ENCODE results near the gene PLPP3.
A peak's percentile ranks its signal among the peaks of the same experiment; 100 is the strongest.
"Not testable (repeated sequence)": the region's sequence is repeated elsewhere in the genome, so short reads cannot be mapped to it uniquely, and the experiment has no call there.

Gene PLPP3

GRCh38 chr1:56578963-56579875 is at the start of gene PLPP3:
TSS of gene PLPP3 (minus strand) at chr1:56579563. CDS start at chr1:56579016, 547 bp downstream.
- peak; percentile 87 for DNase-seq (ENCODE audit: low read depth)
- peak; percentile 47 for TF ChIP-seq CTCF (IDR thresholded peaks at IDR 0.05; ENCODE audit: insufficient read depth, low read depth, low read length, missing control alignments)
- peak within 1 kb of the TSS; percentile 63 for H3K4me3 ChIP-seq (ENCODE audit: low read length)

DNA sequence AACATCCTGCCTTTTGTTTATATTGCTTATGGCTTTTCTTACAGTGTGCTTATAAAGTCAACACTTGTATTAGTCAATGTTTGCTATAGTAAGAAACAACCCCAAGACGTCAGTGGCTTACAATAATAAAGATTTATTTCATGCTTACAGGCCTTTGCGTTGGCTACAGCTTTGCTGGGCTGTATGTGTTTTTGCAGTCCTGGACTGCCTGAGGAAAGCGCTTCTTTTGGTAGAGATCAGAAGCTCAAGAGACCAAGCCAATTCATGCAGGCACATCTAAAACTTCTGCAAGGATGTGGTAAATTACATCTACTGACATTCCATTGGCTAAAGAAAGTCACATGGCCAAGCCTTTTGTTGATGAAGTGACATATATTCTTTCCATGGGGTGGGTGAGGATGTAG is 48.3 kb upstream of the PLPP3 start:
- DNase-seq (ENCODE audit: low read depth), result no peak
- no peak for TF ChIP-seq CTCF (IDR thresholded peaks at IDR 0.05; ENCODE audit: insufficient read depth, low read depth, low read length, missing control alignments)
- H3K4me3 ChIP-seq (ENCODE audit: low read length), result no peak overlapping the region

- TF ChIP-seq CTCF (IDR thresholded peaks at IDR 0.05; ENCODE audit: insufficient read depth, low read depth, low read length, missing control alignments), result no peak
- DNase-seq (ENCODE audit: low read depth), result no peak
- no peak overlapping the region for H3K4me3 ChIP-seq (ENCODE audit: low read length)
Observed at GRCh38 chr1:56627019-56627635, 47.8 kb upstream of the PLPP3 start.

- no peak for TF ChIP-seq CTCF (IDR thresholded peaks at IDR 0.05; ENCODE audit: insufficient read depth, low read depth, low read length, missing control alignments)
- H3K4me3 ChIP-seq (ENCODE audit: low read length), result no peak overlapping the region
- no peak for DNase-seq (ENCODE audit: low read depth)
Observed at GRCh38 chr1:56626546-56626945, 47.2 kb upstream of the PLPP3 start.

DNA sequence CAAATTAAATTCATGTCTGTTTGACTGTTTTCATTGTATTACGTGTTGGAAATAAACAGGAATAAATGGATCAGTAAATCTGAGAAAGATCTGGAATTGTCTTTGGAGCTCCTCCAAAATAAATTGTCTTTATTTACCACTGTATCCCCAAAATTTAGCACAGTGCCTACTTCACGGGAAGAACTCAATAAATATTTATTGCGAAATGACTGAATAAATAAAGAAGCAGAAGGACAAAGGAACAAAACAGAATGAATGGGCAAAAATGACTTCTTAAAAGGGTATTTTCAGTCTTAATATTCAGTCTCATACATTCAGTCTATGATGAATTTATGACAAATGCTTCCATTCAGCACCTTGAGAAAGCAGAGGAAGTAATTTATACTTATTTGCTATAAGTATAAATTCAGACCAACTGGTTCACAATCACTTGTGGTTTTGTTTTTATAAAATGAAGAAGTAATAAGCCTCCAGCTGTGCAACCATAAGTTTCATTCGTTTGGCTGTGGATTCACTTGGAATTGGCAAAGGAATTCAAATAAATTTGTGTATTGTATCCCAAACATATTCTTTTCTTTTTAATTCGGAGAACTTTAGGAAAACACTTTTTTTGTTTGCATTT is 46.6 kb upstream of the PLPP3 start:
- DNase-seq (ENCODE audit: low read depth), result no peak
- no peak for TF ChIP-seq CTCF (IDR thresholded peaks at IDR 0.05; ENCODE audit: insufficient read depth, low read depth, low read length, missing control alignments)
- H3K4me3 ChIP-seq (ENCODE audit: low read length), result no peak overlapping the region

DNA sequence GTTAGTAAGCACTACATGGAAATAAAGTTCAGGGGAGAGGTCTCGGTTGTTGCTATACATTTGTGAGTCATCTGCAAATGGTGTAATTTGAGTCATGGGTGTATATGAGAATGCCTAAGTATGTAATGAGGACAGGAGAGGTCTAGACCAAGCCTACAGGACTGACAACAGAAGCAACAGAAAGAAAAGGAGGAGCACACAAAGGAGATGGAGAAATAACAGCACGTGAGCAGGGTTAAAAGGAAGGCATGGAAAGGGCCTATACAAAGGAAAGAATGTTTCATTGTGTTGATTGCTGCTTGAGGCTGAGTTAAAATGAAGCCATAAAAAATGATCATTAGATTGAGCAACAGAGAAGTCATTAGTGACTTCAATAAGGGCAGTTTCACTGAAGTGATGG is 37.8 kb upstream of the PLPP3 start:
- TF ChIP-seq CTCF (IDR thresholded peaks at IDR 0.05; ENCODE audit: insufficient read depth, low read depth, low read length, missing control alignments), result no peak
- DNase-seq (ENCODE audit: low read depth), result peak; percentile 74
- no peak overlapping the region for H3K4me3 ChIP-seq (ENCODE audit: low read length)

GRCh38 chr1:56610770-56611169 is 31.4 kb upstream of the PLPP3 start:
- H3K4me3 ChIP-seq (ENCODE audit: low read length), result not testable (repeated sequence)

GRCh38 chr1:56610097-56610496 is 30.7 kb upstream of the PLPP3 start:
- H3K4me3 ChIP-seq (ENCODE audit: low read length); DNase-seq (ENCODE audit: low read depth): not testable (repeated sequence)

More at GRCh38 chr1:56610770-56611169, 31.4 kb upstream of the PLPP3 start:
- not testable (repeated sequence) for DNase-seq (ENCODE audit: low read depth)

DNA sequence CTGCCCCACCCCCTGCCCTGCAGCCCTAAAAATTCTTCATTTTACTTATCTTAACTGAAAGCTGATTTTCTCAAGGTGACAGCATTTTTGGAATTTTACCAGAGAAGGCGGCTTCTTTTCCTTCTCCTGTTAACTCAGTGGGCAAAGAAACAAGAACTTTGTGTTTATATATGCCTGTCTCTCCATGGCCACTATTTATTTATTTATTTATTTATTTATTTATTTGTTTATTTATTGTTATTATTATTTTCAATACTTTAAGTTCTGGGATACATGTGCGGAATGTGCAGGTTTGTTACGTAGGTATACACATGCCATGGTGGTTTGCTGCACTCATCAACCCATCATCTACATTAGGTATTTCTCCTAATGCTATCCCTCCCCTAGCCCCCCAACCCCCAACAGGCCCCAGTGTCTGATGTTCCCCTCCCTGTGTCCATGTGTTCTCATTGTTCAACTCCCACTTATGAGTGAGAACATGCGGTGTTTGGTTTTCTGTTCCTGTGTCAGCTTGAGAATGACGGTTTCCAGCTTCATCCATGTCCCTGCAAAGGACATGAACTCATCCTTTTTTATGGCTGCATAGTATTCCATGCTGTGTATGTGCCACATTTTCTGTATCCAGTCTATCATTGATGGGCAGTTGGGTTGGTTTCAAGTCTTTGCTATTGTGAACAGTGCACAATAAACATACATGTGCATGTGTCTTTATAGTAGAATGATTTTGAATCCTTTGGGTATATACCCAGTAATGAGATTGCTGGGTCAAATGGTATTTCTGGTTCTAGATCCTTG is 16.2 kb upstream of the PLPP3 start:
- H3K4me3 ChIP-seq (ENCODE audit: low read length); DNase-seq (ENCODE audit: low read depth): not testable (repeated sequence)

Data from epithelial cell of esophagus (primary cell).